Neutrophil (primary cell): ENCODE results near the gene CR1.

Experiments used
- H3K27ac ChIP-seq: fragments of 200-600 bp; sonication (generic); 2 replicates; pipeline ENCODE4 v1.5.1; 2016; ENCODE audit warnings: mild to moderate bottlenecking, moderate library complexity
- H3K27me3 ChIP-seq: fragments of 200-600 bp; sonication (generic); 2 replicates; pipeline ENCODE4 v1.6.0; 2016; ENCODE audit warnings: mild to moderate bottlenecking
- H3K36me3 ChIP-seq: fragments of 200-600 bp; sonication (generic); 2 replicates; pipeline ENCODE4 v1.5.1; 2017
- H3K4me1 ChIP-seq, 2 experiments: fragments of 200-600 bp in 1 of 2; sonication (generic) in 1 of 2; 1 replicate in 1 of 2; 2 replicates in 1 of 2; pipeline versions ENCODE4 v1.5.1 to v1.6.1; 2013 to 2016; ENCODE audit warnings: low read depth in 1 of 2, low read length in 1 of 2, mild to moderate bottlenecking in 1 of 2, moderate library complexity in 1 of 2; ENCODE audit not compliant: control insufficient read depth in 1 of 2, insufficient read depth in 1 of 2
- H3K4me3 ChIP-seq, 2 experiments: fragments of 200-600 bp in 1 of 2; sonication (generic) in 1 of 2; 1 replicate in 1 of 2; 2 replicates in 1 of 2; pipeline ENCODE4 v1.5.1; 2013 to 2016; ENCODE audit warnings: low read depth in 1 of 2, low read length in 1 of 2, mild to moderate bottlenecking in 1 of 2, moderate library complexity in 1 of 2
- H3K9me3 ChIP-seq: fragments of 200-600 bp; sonication (generic); 2 replicates; pipeline ENCODE4 v1.5.1; 2016
- CTCF ChIP-seq: fragments of 200-600 bp; sonication (generic); IDR thresholded peaks from 2 replicates; pipeline ENCODE4 v1.5.1; 2016; ENCODE audit warnings: antibody characterized with exemption

Gene CR1

DNA sequence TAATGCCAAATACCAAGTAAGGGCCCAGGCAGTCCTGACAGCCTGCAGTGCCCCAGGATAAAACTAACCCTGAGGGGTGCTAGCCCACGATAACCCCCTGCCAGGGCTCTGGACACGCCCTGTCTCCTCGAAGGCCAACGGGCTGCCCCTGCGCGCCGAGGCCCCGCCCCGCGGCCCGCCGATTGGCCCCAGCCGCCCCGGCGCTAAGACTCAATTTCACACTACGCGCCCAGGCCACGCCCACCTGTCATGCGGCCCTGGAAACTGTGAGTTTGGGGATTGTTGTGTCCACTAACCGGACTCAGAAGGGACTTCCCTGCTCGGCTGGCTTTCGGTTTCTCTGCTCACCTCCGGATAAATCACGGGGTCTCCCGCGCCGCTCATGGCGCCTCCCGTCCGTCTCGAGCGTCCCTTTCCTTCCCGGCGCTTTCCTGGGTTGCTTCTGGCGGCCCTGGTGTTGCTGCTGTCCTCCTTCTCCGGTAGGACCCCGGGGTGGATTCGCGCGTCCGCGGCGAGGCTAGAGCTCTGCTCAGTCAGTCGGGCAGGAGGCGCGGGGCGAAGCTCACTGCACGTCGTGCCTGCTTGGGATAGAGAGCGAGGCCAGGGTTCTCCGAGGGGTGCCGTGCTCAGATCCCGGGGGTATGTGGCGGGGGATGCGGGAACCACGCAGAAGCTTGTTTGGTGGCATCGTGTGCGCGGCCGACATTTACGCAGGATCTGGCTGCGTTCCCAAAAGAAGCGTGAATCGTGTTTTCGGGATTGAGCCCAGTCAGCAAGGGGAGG lies 149.1 kb downstream of the CR1 start, which contains the start of gene CR1L:
CR1L (plus strand) TSS at position 282 of the 783 bp plus-strand sequence; CDS start at position 383, 101 bp downstream.
- peak within 1 kb of the TSS; percentile 54 to 59 for H3K4me3 ChIP-seq
- peaks cover 40% of the 10 kb centered on the region for H3K27me3 ChIP-seq
- no peaks in the 10 kb centered on the region for H3K9me3 ChIP-seq
- TF ChIP-seq CTCF, result no peak
- H3K36me3 ChIP-seq, result peaks cover 36% of the 10 kb centered on the region
- peaks cover 10% of the 10 kb centered on the region in 2 experiments for H3K4me1 ChIP-seq
- no peak within 1 kb of the TSS for H3K27ac ChIP-seq

GRCh38 chr1:207645635-207646081 lies 149.7 kb downstream of the CR1 start:
- Histone ChIP-seq H3K4me1 (peaks cover 10% of the 10 kb centered on the region in 2 experiments), H3K9me3 (no peaks in the 10 kb centered on the region), H3K36me3 (peaks cover 30% of the 10 kb centered on the region), H3K27ac (no peak overlapping the region), H3K27me3 (peaks cover 40% of the 10 kb centered on the region), H3K4me3 (peak overlapping the region in 1 of 2 experiments; percentile 54)
- TF ChIP-seq CTCF, result no peak

GRCh38 chr1:207646171-207646570 lies 150.2 kb downstream of the CR1 start:
- TF ChIP-seq CTCF, result no peak
- H3K36me3 ChIP-seq, result peaks cover 25% of the 10 kb centered on the region
- H3K27me3 ChIP-seq, result peaks cover 40% of the 10 kb centered on the region
- H3K27ac ChIP-seq, result no peak overlapping the region
- peaks cover 10% of the 10 kb centered on the region in 2 experiments for H3K4me1 ChIP-seq
- H3K4me3 ChIP-seq, result no peak overlapping the region
- no peaks in the 10 kb centered on the region for H3K9me3 ChIP-seq

DNA sequence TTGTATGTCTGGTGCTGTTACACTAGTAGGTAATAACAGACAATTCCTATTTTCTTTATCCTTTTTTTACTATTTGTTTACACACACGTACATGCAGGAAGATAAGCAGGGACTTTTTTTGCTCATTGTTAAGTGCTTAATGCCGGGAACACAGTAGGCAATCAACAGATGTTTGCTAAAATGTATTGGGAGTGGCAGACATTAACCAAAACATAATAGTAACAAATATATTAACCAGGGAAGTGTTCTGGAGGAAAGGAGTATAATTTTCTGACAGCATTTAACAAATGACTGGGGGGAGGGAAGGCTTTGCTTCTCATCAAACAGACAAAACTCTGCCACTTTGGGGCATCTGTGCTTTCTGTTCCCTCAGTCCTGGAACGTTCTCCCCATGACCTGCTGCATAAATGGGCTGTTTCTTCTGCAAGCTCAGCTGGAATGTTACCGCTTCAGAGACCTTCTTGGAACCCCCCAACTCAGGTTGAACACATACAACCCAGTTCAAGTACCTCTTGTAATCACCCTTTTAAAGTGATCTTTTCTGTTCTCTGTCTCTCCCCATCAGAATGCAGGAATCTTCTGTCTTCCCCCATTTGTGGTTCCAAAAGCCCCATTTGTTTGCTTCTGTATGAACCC lies 151.1 kb downstream of the CR1 start:
- Histone ChIP-seq H3K27me3 (peaks cover 40% of the 10 kb centered on the region), H3K27ac (no peak overlapping the region), H3K4me3 (no peak overlapping the region), H3K36me3 (peaks cover 16% of the 10 kb centered on the region), H3K9me3 (no peaks in the 10 kb centered on the region), H3K4me1 (peaks cover 10% of the 10 kb centered on the region in 2 experiments)
- no peak for TF ChIP-seq CTCF

- Histone ChIP-seq H3K4me3 (no peak overlapping the region), H3K27ac (no peak overlapping the region), H3K36me3 (peaks cover 9% of the 10 kb centered on the region), H3K4me1 (peaks cover 10% of the 10 kb centered on the region in 2 experiments), H3K9me3 (no peaks in the 10 kb centered on the region), H3K27me3 (peaks cover 40% of the 10 kb centered on the region)
- TF ChIP-seq CTCF, result no peak
Measured at GRCh38 chr1:207647671-207648333, 151.8 kb downstream of the CR1 start.
